ENCODE results near the gene SOX2.

GRCh38 chr3:181691901-181692300, 19.8 kb upstream of the SOX2 start:
- TF ChIP-seq CTCF (IDR thresholded peaks at IDR 0.05) (no peak), POLR2A (IDR thresholded peaks at IDR 0.05) (no peak), POLR2AphosphoS5 (IDR thresholded peaks at IDR 0.05; ENCODE audit: insufficient read depth in 1 of 2, low read depth in 1 of 2) (no peak)
